HPDE6-E6E7 (cell line): ENCODE measurements around the gene CD1E.
"Not testable (repeated sequence)": the region's sequence is repeated elsewhere in the genome, so short reads cannot be mapped to it uniquely, and the experiment has no call there.

Experiments used
- DNase-seq: peaks from one replicate; pipeline ENCODE4 v3.0.0; 2011; ENCODE audit warnings: missing footprints; ENCODE audit errors: extremely low spot score

Gene CD1E

DNA sequence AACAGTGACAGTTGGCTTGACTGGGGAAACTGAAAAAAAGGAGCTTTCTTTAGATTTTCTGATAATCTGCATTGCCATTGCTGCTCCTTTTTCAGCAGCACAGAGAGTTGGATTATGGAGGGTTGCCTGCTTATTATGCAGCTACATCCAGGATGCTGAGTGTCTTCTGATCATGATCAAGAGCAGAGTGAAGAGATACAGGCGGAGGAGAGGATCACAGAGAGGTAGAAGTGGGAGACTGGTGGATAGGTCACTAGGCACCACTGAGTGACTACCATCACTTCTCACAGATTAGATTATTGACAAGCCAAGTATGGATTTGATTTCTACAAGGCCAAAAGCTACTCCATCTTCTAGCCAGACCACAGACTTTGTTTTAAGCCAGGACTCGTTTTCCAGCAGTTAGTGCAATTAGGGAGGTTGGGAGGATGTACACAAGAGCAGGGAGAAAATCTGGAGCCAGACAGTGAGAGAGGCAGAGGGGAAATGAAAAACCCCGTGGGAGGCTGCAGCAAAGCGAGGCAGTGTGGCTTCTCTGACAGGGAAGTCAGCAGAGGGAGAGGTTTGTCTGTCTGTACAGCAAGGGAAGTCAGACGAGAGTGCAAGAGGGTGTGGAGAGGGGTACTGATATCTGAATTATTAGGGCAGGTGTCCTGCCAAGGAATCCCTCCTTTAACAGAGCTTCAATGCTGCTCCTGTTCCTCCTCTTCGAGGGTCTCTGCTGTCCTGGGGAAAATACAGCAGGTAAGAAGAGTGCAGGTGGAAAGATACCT is at the start of gene CD1E:
TSS of gene CD1E (plus strand) at position 592 of the 773 bp plus-strand sequence. CDS start at position 687, 95 bp downstream.
- no peak for DNase-seq

DNA sequence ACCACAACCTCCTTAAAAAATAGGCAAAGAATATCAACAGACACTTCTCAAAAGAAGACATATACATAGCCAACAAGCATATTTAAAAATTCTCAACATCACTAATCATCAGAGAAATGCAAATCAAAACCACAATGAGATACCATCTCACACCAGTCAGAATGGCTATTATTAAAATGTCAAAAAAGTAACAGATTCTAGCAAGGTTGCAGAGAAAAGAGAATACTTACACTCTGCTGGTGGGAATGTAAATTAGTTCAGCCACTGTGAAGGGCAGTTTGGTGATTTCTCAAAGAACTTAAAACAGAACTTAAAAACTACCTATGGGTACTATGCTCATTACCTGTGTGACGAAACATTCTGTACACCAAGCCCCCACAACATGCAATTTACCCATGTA is 43.1 kb upstream of the CD1E start:
- no peak for DNase-seq

DNA sequence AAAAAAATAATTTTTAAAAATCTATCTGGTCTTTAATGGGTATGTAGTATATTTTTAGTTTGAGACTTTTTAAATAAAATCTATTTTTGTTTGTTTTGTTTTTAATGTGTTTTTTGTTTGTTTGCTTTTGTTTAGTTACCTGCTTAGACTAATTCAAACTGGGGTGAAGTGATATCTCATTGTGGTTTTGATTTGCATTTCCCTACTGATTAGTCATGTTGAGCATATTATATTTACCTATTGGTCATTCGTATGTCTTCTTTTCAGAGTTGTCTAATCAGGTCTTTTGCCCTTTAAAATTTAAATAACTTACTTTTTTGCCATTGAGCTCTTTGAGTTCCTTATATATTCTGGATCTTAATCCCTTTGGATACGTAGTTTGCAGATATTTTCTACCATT is 42.6 kb upstream of the CD1E start:
- DNase-seq = no peak

DNA sequence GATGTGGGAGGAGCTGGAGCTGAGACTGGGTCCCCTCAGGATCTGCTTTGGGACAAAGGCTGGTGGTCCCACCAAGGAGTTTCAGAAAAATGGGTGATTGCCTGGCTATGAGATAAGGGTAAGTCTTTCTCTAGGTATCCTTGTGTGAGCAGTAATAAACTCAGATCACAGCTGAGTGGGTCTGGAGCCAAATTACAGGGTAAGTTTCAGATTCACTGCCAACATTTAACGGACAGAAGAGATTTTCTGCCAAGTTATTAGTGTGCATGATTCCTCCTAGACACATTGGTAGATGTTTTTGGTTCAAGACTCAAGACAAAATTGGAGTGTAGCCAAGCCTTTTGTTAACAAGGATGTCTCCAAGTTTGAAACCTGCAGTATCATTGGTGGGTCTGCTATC is 29.8 kb upstream of the CD1E start:
- DNase-seq = no peak

DNA sequence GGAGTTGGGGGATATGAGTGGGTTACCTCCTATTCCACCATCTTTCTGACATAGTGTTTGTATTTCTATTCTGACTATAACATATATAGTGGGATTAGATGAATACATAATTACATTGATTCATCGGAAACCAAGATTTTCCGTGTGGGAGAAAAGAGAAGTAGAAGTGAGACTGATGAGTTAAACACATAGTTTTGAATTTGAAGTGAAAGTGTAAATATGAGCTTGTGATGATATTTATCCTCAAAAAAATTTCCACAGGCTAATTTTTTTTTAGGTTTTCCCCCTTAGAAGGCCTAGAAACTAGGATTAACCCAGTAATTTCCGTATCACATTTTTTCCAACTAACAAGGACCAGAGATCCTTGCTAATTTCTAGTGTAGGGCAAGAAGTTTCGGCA is 29.3 kb upstream of the CD1E start:
- no peak for DNase-seq

DNA sequence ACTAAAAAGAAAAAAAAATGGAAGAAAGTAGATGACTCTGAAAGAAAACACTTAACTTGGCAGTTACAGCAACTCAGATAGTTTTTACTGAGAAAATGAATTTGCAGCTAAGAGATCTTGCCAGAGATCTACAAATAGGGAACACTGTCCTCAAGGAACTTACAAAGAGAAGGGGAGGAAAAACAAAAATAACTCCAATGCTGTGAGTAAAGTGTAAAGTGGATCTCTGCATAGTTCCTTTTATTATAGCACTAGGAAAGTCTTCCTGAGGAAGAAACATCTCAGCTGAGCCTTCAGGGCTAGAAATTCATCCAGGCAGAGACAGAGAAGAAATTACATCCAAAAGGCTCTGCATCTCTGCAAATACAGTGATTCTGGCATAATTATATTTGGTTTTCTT is 26.2 kb upstream of the CD1E start:
- no peak for DNase-seq

DNA sequence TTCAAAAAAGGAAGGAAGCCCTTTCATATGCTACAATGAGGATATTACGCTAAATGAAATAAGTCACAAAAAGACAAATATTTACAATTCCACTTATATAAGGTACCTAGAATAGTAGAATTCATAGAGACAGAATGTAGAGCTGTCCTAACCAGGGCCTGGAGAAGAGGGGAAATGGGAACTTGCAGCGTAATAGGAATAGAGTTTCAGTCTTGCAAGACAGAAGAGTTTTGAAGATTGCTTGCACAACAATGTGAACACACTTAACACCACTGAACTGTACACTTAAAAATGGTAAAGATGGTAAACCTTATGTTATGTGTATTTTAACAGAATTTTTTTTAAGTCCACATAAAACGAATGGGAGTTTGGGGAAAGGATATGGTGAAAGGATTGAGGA is 25.3 kb upstream of the CD1E start:
- no peak for DNase-seq

DNA sequence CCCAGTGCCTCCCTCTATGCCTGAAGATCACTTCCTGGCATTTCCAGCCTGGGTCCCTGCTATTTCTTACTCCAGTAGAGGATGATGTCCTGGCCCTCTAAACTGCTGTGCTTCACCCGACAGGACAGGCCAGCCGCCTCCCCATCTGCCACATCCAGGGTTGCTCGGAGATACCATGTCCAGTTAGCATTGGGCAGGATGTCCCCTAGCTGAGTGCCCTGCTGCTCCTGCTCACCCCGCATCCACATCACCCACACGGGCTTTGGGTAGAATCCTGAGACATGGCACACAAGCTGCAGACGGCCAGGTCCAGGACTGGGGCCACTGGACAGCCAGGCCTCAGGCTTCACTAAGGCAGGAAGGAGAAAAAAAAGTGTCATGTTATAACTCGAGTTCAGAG is 24.4 kb upstream of the CD1E start:
- DNase-seq = no peak

DNA sequence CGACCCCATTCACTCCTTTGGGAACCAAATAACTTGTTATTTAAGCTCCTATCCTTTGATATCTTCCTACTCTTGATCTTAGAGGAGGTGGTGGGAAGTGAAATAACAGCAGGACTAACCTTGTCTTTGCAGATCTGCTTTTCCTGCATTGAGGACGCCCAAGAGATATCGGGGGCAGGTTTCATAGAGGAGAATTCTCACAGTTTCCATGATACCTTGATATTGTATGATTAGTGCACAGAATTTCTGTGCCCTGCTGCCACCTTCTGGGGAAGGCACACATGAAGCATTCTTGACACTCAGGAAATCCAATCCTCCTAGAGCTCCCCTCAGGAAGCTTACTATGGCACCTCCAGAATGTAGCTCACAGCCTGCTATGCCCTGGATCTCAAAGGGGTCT is 24.0 kb upstream of the CD1E start:
- DNase-seq = no peak

DNA sequence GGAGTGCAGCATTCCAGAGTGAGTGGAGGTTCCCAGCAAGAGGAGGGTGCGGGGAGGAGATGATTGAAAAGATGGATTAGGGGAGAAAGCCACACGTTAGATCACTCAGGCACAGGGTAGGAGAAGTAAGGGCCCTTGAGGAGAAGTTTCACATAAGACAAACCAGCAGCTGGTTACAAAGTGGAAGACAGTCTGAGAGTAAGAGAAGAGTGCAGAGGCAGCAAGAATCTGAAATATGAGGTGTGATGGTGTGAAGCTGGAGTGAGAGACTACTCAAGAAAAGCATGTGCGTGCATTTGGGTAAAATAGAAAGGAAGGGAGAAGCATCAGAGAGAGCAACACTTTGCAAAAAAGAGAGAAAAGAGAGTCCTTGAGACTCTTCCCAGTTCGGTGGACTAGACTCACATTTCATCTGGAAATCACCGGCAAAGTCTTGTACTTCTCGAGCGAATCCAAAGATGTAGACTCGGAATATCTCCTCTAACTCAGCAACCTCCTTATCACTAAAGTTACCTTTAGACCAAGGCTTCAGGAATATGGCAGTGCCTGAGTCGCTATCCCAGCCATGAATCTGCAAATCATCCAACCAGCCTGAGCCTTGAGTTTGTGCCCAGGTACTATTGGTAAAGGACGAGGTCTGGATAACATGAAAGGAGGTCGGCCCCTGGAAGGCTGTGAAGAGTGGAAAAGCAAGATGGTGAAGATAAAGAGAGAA is 23.1 kb upstream of the CD1E start:
- no peak for DNase-seq

DNA sequence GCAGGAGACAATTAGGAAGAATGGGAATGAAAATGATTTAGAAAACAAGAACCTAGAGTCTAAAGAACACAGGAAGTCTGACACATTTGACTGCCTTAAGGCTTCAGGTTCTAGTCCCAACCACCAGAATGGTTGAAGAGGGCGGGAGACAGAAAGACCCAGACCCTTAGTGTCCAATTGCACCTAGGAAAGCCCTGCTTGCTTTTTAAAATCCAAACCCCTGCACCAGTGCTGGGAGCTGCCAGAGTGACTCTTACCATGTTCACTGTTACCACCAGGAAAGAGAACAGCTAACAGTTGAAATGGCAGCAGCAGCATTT is 22.6 kb upstream of the CD1E start:
- DNase-seq = no peak

DNA sequence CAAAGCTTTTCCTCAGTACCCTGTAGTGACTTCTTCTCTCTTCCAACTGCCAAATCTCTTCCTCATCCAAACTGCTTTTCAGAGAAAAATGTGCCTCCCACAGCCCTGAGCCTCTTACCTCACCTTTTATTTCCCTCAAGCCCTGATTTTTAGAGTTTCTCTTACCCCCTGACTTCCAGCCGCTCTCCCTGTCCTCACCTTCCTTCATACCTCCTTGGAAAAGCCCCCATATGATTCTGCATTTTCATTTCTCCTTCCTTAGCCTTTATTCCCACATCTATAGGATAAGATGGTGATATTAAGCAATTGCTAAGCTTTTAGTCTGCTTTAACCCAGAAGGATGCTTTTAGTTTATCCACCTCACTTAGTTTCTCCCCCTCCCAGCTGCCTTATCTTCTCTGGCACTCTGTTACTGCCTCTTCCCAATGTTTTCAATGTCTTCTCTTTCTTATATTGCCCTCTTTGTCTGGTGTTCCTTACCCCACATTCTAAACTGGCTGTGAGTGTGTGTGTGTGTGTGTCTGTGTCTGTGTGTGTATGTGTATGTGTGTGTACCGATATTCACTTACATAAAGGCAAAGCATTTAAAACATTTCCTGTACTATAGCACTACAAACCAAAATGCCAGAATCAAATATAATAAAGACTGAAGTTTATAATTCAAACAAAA is 22.1 kb upstream of the CD1E start, which contains the start of gene CD1B:
TSS of gene CD1B (minus strand) at position 51 of the 670 bp plus-strand sequence. CDS start 108 bp downstream, outside the sequence.
- no peak for DNase-seq

DNA sequence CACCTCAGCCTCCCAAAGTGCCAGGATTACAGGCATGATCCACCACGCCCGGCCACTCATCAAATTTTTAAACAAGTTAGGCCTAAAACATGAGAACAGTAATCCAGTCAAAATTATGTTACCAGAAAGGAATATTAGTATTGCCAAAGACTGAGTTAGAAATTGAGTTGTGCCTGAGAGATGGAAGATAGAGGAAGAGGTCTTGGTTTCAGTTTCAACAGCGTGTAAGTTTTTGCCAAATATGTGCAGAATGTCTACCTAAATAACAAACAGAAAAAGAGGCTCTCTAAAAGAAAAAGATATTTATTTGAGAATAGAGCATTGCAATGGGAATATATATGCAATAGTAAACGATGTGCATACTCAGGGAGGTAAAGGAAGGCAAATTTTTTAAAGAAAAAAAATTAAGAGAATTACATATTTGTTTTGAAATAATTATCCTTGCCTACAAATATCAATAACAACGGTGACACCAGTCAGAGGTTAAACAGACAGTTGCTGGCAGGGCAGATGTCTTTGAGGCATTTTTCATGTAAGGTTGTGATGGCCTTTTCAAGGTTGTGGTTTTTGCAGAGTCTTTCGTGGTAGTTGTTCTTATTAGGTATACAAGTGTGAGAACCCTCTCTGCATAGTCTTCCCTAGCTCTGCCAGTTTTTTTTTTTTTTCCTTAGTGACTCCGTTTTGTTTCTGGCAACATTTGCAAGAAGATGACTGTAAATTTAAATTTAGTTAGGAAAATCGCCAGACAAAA is 20.1 kb upstream of the CD1E start:
- DNase-seq = no peak

DNA sequence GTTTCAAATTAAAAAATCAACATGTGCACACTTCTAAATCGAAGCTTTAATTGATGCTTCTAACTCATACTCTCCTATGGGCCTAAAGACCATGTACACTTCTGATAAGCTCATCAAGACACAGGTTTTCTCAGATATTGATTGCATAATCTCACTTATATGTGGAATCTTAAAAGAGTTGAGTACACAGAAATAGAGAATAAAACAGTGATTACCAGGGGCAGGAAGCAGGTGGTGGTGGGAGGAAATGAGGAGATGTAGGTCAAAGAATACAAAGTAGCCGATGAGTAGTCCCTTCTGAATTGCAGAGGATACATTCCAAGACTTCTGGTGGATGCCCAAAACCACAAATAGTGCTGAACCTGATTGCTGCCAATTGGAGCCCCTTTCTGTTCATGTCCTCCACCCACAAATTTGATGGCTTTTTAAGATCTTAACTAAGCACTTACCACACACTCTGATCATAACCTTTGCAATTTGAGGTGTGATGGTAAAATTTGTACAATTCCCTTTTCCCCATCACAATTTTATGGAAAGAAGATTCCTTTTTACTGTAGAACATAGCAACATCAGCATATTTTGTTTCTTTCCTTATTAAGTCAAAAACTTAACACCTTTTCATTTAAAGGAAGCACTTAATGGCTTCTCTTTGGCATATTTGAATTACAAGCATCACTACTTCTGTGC is 19.0 kb upstream of the CD1E start:
- no peak for DNase-seq

DNA sequence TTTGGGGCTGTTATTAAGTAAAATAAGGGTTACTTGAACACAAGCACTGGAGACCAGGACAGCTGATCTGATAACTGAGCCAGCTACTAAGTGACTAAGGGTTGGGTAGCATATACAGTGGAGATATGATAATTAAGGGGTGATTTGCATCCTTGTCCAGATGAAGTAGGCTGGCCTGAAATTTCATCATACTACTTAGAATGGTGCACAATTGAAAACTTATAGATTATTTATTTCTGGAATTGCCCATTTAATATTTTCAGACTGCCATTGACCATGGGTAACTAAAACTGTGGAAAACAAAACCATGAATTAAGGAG is 18.5 kb upstream of the CD1E start:
- no peak for DNase-seq

DNA sequence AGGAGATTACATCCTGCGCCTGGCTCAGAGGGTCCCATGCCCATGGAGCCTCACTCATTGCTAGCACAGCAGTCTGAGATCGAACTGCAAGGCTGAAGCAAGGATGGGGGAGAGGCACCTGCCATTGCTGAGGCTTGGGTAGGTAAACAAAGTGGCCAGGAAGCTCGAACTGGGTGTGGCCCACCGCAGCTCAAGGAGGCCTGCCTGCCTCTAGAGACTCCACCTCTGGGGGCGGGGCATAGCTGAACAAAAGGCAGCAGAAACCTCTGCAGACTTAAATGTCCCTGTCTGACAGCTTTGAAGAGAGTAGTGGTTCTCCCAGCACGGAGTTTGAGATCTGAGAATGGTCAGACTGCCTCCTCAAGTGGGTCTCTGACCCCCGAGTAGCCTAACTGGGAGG is 17.3 kb upstream of the CD1E start:
- DNase-seq = not testable (repeated sequence)

DNA sequence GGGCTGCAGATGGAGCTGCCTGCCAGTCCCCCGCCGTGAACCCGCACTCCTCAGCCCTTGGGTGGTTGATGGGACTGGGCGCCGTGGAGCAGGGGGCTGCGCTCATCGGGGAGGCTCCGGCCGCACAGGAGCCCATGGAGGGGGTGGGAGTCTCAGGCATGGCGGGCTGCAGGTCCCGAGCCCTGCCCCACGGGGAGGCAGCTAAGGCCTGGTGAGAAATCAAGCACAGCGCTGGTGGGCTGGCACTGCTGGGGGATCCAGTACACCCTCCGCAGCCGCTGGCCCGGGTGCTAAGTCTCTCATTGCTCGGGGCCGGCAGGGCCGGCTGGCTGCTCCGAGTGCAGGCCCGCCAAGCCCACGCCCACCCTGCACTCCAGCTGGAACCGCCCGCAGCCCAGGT is 4.7 kb upstream of the CD1E start:
- DNase-seq = not testable (repeated sequence)

DNA sequence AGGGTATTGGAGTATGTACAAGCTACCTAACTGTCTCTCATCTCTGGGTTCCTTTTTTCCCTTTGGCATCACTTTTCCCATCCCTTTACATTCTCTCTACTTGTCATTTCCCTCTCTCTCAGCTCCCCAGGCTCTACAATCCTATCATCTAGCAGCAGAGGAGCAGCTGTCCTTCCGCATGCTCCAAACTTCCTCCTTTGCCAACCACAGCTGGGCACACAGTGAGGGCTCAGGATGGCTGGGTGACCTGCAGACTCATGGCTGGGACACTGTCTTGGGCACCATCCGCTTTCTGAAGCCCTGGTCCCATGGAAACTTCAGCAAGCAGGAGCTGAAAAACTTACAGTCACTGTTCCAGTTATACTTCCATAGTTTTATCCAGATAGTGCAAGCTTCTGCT is 561 bp downstream of the CD1E start:
- DNase-seq = no peak

DNA sequence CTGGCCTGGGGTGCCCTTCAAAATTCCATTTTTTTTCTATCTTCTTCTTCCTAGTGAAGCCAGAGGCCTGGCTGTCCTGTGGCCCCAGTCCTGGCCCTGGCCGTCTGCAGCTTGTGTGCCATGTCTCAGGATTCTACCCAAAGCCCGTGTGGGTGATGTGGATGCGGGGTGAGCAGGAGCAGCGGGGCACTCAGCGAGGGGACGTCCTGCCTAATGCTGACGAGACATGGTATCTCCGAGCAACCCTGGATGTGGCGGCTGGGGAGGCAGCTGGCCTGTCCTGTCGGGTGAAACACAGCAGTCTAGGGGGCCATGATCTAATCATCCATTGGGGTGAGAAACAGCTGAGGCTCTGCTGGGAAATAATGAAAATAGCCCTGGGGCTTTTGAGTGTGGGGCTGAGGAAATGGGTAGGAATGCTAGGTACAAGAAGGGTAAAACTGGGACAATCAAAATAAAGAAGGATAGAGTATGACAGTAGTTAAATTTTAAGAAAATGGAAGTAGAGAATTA is 2.1 kb downstream of the CD1E start:
- no peak for DNase-seq

DNA sequence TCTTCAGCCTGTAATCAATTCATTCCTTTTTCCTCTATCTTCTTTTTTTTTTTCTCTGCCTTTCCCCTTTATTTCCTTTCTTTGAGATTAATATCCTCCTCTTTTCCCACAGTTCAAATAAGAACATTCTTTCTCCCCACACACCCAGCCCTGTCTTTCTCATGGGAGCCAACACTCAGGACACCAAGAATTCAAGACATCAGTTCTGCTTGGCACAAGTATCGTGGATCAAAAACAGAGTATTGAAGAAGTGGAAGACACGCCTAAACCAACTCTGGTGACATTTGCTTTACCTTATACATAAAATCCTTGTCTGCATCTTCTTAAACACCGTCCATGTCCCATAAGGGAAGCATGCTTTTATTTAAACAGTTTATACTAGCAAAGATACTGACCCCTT is 2.9 kb downstream of the CD1E start:
- no peak for DNase-seq

DNA sequence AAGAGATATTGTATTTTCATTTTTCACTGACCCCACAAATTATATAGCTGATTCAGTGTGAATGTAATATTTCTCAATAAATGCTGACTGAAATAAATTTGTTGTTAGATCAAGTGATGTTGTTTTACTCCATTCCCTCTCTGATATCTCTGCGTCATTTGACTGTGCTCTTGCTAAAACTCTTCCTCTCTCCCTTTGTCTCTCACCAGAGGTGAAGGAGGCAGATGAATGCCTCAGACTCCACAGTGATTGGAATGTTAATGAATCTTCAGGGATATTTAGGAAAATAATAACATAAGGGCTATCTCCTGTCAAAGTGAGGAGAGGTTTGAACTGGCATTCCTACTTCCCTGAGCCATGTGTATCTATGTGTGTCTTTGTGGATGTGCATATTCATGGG is 3.7 kb downstream of the CD1E start:
- no peak for DNase-seq

DNA sequence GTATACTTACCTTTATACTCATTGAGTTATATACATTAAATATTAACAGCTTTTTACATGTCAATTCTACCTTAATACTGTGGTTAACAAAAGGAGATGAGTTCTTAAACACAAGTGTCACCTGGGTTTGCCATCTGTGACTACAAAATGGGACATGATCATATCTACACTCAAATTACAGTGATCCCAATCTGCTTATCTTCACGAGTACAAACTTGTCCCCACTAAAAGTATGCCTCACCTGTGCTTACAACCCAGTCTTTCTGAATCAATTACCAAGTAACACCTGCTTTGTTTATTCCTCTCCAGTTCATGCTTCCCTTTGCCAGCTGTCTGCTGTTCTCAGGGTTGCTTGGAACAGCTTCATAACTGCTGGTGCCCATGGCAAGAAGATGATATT is 8.8 kb downstream of the CD1E start:
- no peak for DNase-seq
